DMS114 treated with DMSO at 0.1 percent for 48 hours (cell line): Measurements from ENCODE around the gene EVA1C.
"Not testable (repeated sequence)": the region's sequence is repeated elsewhere in the genome, so short reads cannot be mapped to it uniquely, and the experiment has no call there.

ENCODE experiments used
- DNase-seq: peaks from one replicate; lab custom pipeline; 2025; ENCODE audit not compliant: unreplicated experiment; lab: John Stamatoyannopoulos, UW

The EVA1C gene, protein sequence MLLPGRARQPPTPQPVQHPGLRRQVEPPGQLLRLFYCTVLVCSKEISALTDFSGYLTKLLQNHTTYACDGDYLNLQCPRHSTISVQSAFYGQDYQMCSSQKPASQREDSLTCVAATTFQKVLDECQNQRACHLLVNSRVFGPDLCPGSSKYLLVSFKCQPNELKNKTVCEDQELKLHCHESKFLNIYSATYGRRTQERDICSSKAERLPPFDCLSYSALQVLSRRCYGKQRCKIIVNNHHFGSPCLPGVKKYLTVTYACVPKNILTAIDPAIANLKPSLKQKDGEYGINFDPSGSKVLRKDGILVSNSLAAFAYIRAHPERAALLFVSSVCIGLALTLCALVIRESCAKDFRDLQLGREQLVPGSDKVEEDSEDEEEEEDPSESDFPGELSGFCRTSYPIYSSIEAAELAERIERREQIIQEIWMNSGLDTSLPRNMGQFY

DNA sequence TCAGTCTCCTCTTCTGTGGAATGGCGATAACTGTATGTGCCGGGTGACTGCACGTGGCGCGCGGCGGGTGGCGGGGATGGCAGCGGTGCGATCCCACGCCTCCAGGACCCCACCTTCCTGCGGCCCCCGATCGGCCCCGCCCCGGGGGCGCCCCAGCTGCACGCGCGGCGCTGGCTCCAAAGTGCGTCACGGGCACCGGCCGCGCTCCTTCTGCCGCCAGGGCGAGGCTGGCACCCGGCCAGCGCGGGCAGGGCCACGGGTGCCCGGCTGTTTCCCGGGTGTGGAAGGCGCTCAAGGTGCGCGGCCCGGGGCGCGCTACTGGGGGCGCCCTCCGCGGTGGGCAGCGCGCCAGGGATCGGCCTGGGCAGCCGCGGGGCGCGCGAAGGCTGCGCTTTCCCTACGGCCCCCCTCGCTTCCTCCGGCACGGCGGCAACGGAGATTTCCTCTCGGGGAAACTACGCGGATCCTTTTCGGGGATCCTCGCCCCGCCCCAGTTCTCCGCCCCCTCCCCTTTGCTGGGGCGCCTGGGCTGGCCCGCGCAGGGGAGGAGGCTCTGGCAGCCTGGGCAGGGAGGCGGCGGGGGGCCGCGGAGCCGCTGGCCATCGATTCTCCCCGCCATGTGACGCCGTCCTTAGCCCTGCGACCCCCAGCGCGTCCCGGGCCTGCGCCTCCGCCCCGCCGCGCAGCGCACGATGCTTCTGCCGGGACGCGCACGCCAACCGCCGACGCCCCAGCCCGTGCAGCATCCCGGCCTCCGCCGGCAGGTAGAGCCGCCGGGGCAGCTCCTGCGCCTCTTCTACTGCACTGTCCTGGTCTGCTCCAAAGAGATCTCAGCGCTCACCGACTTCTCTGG is at the start of gene EVA1C:
TSS of gene EVA1C (plus strand) at position 545 of the 853 bp plus-strand sequence. CDS start at position 693, 148 bp downstream.
- no peak for DNase-seq

DNA sequence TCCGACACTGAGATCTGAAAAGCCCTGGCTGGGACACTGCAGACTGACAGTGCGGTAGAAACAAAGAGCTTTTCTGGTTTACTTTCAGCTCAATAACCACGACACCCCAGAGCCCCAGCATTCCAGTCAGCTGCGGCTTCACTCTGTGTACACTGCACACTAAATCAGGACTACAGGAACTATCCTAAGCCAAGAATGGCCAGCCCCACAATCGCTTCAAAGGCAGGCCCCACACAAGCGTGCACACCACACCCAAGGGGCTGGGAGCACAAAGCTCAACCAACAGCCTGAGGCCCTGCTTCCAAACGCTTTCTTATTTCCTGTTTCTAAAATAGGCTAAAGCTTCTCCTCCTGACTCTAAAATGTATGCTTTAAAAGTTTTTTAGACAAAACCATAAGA is 48.1 kb upstream of the EVA1C start:
- DNase-seq = no peak

DNA sequence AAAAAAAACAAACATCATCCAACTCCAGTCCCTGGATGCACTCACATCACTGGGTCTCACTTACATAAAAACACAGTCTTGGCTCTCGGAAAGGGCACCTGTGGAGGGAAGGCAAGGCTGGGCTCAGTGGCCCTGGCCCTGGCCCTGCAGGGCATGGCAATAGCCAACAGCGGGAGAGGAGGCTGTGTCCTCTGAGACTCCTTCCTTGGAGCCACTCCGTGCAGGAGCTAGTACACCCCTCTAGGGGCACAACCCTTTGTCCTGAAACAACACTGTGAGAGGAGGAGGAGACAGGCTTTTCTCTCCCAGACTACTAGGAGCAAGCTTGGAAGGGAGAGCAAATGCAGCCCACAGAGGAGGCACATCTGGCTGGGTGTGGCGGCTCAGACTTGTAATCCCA is 47.7 kb upstream of the EVA1C start:
- no peak for DNase-seq

DNA sequence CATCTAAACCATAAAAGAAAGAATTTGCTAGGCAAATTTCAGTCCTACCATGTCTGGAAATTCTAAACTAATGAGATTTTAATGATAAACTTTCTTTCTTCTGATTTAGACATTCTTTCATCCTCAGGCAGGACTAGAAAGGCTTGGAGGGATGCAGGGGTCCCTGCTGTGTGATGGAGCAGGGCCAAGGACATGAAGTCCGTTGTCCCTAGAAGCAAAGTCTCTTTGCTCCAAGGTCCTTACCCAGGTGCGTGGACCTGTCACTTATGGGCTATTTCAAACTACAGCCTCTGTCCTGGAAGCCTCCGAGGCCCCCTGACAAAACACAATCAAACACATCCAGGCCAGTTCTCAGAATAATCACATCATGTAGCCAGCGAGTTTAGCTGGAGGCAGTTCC is 46.3 kb upstream of the EVA1C start:
- no peak for DNase-seq

DNA sequence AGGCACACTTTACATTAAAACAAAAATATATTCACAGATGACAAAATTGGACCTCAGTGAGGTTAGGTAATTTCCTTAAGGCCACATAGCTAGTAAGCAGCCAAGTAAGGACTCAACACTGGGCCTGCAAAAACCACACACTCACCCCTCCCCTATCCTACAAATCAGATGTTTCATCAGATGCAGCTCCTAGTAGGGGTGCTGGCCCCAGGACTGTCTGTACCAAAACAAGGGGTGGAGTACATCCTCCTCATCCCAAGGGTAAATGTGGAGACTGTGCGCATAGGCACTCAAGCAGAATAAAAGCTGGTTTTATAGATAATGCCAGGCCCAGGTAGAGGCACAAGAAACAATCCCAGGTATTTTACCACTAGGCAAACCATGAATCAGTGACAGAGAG is 45.3 kb upstream of the EVA1C start:
- DNase-seq = no peak

DNA sequence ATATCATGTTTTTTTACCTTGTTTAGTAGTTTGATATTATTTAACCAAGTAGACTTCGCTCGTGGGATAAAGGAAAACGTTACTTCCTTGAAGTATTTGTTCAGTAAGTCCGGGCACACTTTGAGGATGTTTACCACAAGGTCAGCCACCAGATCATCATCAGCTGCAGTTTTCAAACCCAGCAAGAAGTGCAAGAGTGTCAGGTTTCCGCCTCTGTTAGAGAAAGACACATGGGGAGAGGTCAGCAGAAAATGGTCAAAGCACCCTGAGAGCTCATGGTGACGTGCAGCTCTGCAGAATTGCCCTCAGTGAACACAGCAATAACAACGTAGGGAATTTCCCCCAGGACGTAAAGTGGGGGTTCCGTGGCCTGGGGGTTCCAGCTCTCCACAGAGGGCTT is 44.1 kb upstream of the EVA1C start:
- no peak for DNase-seq

DNA sequence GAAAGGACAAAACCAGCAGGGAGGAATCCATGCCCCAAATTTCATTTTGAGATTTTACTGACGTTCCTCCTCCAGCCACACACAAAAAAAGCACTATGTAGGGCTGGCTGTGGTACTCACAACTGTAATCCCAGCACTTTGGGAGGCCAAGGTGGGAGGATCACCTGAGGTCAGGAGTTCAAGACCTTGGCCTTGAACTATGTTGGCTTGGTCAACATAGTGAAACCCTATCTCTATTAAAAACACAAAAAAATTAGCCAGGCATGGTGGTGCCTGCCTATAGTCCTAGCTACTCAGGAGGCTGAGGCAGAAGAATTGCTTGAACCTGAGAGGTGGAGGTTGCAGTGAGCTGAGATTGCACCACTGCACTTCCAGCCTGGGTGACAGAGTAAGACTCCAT is 43.5 kb upstream of the EVA1C start:
- not testable (repeated sequence) for DNase-seq

DNA sequence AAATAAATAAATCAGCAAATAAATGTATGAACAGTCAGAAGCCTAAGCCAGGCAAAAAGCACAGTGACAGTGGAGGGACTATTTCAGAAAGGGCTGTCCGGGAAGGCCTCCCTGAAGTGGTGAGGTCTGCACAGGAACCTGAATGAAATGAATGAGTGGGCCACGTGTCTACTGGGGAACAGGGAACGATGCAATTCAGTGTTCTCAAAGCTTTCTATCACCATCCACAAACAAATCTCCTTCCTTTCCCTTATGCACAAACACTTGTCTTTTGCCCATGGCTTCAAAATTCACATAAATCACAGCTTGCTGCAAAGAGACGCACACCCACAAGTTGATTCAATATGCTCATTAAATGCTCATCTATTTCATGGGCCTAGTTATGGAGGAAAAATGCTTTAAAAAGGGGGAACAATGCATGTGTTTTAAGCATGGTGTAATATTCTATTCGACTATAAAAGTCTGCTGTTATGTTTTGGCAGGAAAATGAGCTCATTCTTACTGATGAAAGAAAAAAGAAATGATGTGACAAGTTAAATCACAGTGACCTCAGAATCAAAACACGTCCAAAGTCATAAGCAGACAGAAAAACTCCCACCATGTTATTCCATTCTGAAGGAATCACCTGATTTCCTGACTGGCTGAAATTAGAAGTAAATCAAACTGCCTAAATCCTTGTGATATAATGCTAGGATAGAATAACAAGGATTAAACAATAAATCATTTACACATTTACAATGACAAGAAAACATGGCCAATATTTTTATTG is 41.3 kb upstream of the EVA1C start:
- DNase-seq = no peak

DNA sequence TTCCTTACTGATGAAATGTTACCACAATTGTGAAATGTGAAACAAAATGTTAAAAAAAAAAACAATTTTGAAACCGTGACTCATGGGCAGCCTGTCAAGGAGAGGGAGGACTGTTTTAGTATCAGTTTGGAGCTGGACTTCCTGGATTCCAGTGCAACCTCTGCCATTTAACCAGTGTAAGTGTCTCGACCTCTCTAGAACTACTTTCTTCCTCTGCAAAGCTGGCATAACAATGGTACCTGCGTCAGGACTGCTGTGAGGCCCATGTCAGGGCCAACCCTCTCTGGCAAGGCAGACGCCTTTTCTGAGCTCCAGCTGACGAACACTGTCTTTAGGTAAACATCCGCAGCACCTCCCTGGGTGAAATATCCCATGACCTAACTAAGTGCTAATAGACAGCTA is 40.6 kb upstream of the EVA1C start:
- DNase-seq = no peak

DNA sequence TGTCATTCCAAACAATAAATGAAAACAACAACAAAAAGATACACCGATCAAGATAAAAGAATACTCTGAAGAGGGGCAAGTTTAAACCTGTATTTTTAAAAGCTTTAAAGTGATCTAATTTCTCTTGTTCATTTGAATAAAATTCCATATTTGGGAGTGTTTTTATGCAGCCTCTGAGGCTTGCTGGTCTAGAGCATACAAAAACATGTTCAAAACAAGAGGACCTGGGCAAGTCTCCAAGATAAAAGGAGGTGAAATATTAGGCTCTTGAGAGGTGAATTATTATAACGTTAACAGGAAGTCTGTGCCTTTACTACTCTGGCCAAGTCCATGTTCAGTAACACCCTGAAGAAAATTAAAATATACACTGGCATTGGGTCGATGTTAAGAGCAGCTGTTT is 39.8 kb upstream of the EVA1C start:
- no peak for DNase-seq

DNA sequence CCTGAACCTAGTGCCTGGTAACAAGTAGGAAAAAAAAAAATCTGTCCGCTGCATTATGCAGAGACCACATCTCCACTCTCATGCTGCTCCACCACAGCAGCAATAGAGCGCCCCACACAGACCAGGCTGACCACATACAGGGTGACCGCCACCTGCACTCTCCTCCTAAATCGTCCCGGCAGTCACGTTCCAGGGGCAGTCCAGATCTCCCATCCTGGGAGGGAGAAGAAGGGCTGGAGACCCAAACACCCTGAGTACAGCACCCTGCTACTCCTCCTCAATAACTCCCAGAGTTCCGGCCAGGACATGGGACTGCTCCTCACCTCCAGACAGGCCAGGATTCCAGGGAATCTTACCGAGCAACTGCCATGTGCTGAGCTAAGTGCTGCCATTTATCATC is 35.0 kb upstream of the EVA1C start:
- DNase-seq = no peak

DNA sequence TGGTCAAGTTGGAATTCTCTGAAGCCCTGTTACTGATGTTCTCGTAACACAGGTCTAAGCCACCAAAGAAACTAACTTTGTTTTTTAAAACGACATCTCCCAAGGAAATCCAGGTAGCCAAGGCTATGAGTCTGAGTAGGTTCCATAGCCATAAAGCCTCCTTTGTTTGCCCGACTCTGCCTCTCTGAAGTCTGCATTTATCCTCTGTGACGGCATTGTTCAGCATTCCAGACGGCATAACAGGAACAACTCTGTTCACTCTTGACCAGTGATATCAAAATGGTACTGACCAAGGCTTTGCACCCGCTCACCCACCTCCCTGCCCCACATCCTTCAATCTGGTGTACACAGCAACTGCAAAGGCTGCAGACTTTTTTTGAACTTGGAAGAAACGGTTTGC is 34.5 kb upstream of the EVA1C start:
- no peak for DNase-seq

DNA sequence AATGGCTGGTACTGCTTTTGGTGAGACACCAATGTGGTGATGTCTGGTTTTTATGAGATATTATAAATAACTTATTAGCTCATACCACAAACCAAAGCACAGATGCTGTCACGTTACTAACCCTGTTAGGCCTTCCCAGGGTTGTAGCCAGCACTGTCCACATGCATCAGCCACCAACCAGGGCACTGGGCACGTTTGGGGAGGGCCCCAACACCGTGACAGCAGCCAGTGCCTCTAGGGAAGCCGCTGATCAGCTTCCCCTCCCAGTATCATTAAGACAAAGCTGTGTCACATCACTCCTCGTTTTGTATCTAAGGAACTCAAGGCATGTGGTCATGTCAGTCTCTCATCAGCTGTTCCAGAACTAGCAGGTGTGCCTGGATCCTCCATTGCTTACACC is 33.5 kb upstream of the EVA1C start:
- no peak for DNase-seq

DNA sequence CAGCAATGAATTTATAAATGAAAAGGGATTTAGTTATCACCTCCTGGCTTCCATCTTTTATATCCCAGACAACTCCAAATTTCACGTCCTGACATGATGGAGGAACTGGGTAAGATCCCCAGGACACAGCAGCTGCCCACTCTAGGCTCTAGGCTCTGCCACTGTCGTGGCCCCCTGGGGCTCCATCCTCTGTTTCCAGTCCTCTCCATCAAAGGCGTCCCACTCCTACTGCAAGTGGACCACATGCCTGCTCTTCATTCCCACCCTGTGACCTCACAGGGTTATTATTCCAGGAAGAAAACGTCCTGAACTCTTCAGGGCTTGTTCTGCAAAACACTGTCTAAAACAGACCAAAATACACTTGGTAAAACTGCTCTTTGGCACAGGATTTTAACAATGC is 31.6 kb upstream of the EVA1C start:
- DNase-seq = no peak

DNA sequence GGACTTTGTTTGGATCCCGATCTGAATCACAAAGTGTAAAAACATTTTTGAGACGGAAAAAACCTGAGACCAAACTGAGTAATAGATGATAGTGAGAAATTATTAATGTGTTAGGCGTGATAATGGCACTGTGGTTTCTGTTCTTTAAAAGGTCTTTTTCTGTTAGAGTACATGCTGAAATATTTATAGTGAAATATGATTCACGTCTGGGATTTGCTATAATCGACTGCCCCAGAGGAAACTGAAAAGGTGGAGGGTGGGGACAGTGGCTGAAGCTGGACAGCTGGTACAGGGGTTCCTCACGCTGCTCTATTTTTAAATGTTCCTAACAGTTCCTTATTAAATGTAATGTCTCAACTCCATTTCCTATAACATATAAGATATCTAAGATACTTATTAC is 30.9 kb upstream of the EVA1C start:
- DNase-seq = no peak

DNA sequence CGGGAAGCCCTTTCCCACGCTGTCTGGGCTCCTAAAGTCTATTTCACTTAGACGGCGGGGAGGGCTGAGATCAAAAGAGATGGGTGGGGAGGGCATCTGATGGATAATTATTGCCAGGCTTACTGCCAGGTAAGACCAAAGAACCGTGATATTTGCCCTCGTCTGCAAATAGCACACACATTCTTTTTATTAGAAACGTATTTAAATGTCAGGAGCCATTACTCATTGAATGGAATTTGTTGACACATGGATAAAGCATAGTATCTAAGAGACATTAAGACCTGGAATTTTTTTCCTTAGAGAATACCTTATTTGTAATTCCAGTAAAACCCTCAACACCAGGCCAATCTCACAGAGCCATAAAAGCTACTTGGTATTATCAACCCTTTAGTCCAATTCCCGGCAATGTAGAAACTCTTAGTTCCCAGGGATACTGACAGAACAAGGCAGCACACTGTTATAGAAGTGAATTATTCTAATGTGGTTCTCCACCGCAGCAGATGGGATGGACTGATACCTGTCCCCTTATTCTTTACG is 30.3 kb upstream of the EVA1C start:
- no peak for DNase-seq

DNA sequence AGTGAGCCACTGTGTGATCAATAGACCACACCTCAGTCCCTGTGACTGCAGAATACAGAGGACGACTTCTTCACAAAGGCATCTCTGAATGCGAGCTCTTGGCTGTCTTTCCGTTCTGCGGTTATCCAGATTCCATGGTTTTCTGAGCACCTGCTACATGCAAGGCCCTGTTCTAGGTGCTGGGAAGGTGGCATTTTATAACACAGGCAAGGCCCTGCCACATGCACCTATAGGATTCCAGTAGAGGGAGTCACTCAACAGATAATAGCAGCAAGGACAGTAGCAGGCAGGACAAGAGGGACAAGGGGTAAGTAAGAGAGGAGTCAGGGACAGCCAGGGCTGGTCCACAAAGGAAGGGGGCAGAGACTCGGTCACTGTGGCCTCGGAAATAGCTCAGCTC is 28.7 kb upstream of the EVA1C start:
- no peak for DNase-seq

DNA sequence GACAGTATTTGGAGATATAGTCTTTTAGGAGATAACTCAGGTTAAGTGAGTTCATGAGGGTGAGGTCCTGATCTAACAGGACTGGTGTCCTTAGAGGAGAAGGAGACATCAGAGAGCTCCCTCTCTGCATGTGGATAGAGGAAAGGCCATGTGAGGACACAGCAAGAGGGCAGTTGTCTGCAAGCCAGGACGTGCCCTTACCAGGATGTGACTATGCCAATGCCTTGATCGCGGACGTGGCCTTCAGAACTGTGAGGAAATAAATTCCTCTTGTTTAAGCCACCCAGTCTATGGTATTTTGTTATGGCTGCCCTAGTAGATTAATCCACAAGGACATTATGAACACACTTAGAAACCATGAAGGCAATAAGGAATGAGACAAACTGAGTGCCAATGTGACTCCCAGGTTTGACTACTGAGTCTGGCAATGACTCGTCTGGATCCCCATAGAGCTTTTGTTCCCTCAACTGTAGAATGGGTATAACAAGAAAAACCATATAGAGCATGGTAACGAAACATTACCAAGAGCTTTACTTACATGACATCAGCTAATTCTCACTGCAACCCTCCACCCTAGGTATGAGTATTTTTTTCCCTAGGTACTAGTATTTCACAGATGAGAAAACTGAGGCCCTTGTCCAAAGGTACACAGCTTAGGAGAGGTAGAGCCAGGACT is 26.2 kb upstream of the EVA1C start:
- DNase-seq = no peak

DNA sequence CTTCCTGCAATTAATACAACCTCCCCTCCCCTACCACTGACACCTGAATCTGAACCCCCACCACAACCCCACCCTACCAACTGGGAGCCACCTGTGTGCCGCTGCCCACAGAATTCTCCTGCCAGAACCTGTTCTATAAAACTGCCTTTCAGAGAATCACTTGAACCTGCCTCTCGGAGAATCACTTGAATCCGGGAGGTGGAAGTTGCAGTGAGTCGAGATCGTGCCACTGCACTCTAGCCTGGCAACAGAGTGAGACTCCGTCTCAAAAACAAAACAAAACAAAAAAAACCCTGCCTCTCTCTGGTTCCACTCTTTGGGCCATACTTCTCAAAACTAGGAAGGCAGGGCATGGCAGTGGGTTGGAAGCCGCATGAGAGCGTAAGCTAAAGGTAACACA is 25.4 kb upstream of the EVA1C start:
- DNase-seq = no peak

DNA sequence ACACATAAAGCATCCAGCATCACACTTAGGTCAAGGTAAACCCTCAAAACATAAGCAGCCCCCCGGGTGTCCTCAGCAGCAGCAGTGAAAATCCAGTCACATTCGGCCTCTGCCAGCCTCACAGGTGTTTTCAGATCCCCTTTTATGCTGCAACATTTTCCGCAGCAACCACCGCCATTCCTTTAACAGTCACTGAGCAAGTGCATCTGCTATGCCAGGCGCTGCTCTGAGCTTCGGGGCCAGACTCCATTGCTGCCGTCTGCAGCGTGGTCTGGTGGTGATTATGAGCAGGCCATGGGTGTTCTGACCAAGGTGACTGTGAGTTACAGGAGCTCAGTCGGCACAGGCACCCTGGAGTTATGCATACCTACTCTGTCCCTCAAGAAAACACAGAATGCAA is 24.2 kb upstream of the EVA1C start:
- DNase-seq = no peak
